Endodermal cell (in vitro differentiated cells): ENCODE measurements around the gene TIE1. TPM values are rescaled to one million over a fixed set of nuclear protein-coding genes. Genes with fewer than 3 reads are reported as not detected.

Experiments
- DNase-seq: peaks from one replicate; pipeline ENCODE4 v3.0.0-alpha.2; 2017
- H3K27ac ChIP-seq: 2 replicates; pipeline ENCODE4 v1.5.1; 2013; ENCODE audit warnings: mild to moderate bottlenecking, low read depth, low read length, moderate library complexity
- H3K27me3 ChIP-seq: 2 replicates; pipeline ENCODE4 v1.6.1; 2013; ENCODE audit warnings: mild to moderate bottlenecking, low read length, moderate library complexity; ENCODE audit not compliant: insufficient read depth, control insufficient read depth, poor library complexity, severe bottlenecking
- H3K36me3 ChIP-seq: 2 replicates; pipeline ENCODE4 v1.7.0; 2013; ENCODE audit warnings: mild to moderate bottlenecking, low read length, moderate library complexity; ENCODE audit not compliant: control insufficient read depth, insufficient read depth
- H3K4me1 ChIP-seq: one replicate; pipeline ENCODE4 v1.7.0; 2013; ENCODE audit warnings: low read length; ENCODE audit not compliant: control insufficient read depth, insufficient read depth
- H3K4me3 ChIP-seq: 2 replicates; pipeline ENCODE4 v1.5.1; 2013; ENCODE audit warnings: mild to moderate bottlenecking, low read length, moderate library complexity
- H3K9ac ChIP-seq: 2 replicates; pipeline ENCODE4 v1.6.1; 2013; ENCODE audit warnings: mild to moderate bottlenecking, low read length, moderate library complexity; ENCODE audit not compliant: poor library complexity, severe bottlenecking; ENCODE audit errors: extremely low read depth
- H3K9me3 ChIP-seq: 2 replicates; pipeline ENCODE4 v1.6.1; 2013; ENCODE audit warnings: mild to moderate bottlenecking, low read length, moderate library complexity; ENCODE audit not compliant: control insufficient read depth
- H3K27ac Mint-ChIP-seq: 2 replicates; pipeline ENCODE4 v1.8.0; 2020; ENCODE audit warnings: mixed read lengths
- H3K27me3 Mint-ChIP-seq: 2 replicates; pipeline ENCODE4 v1.8.0; 2021; ENCODE audit warnings: mild to moderate bottlenecking, mixed read lengths; ENCODE audit not compliant: insufficient read depth
- H3K36me3 Mint-ChIP-seq: 2 replicates; pipeline ENCODE4 v1.8.0; 2020; ENCODE audit warnings: low read depth, mixed read lengths
- H3K4me1 Mint-ChIP-seq: 2 replicates; pipeline ENCODE4 v1.8.0; 2020; ENCODE audit warnings: mixed read lengths
- H3K4me3 Mint-ChIP-seq: 2 replicates; pipeline ENCODE4 v1.8.0; 2020; ENCODE audit warnings: mild to moderate bottlenecking, moderate library complexity, mixed read lengths
- H3K9me3 Mint-ChIP-seq: 2 replicates; pipeline ENCODE4 v1.8.0; 2020; ENCODE audit warnings: mild to moderate bottlenecking, mixed read lengths
- CTCF ChIP-seq: fragments of 200-600 bp; sonication (generic); conservative IDR thresholded peaks from 2 replicates; pipeline ENCODE4 v1.5.0; 2021; ENCODE audit warnings: antibody characterized with exemption, mild to moderate bottlenecking
- WGBS, 2 experiments: methylation state at CpG; one replicate each; pipeline versions ENCODE4 v1.1.5 to v1.1.7; 2013; ENCODE audit warnings: missing lambda C conversion rate in 2 of 2, mixed read lengths in 1 of 2; ENCODE audit not compliant: insufficient coverage in 1 of 2, insufficient read length in 1 of 2; 5-methylcytosine and 5-hydroxymethylcytosine counted together
- total RNA-seq, 2 donors: library from RNA; stranded (reverse); fragmentation: NEBNext Ultra II Directional in 1 of 2; extraction: Animal tissue kit (Norgen Biotek cat#: 25700) in 1 of 2; gene quantifications; 2 replicates in 1 of 2; 3 replicates in 1 of 2; pipeline ENCODE4 v1.2.1, GENCODE V29; 2021

Gene TIE1
- total RNA-seq, 2 donors from 2014 or later = 0.40 to 0.99 TPM

GRCh38 chr1:43286115-43286514, 14.7 kb upstream of the TIE1 start:
- Mint-ChIP-seq H3K4me3 (peak overlapping the region; percentile 68), H3K27me3 (no peaks in the 10 kb centered on the region), H3K4me1 (peaks cover 31% of the 10 kb centered on the region), H3K36me3 (peaks cover 6% of the 10 kb centered on the region), H3K27ac (peak overlapping the region; percentile 93), H3K9me3 (no peaks in the 10 kb centered on the region)
- no peak for TF ChIP-seq CTCF
- no peak overlapping the region for H3K27ac ChIP-seq
- 91 to 92% methylated on average over 9 to 11 of the region's 11 CpGs for WGBS, 2 experiments
- H3K36me3 ChIP-seq = no peaks in the 10 kb centered on the region
- peaks cover 7% of the 10 kb centered on the region for H3K4me1 ChIP-seq
- no peaks in the 10 kb centered on the region for H3K27me3 ChIP-seq
- no peak overlapping the region for H3K4me3 ChIP-seq
- no peak for DNase-seq
- no peaks in the 10 kb centered on the region for H3K9me3 ChIP-seq
- no peak overlapping the region for H3K9ac ChIP-seq

GRCh38 chr1:43286533-43286932, 14.2 kb upstream of the TIE1 start:
- Histone ChIP-seq H3K27ac (no peak overlapping the region), H3K36me3 (no peaks in the 10 kb centered on the region), H3K9me3 (no peaks in the 10 kb centered on the region), H3K9ac (no peak overlapping the region), H3K4me3 (no peak overlapping the region), H3K27me3 (no peaks in the 10 kb centered on the region), H3K4me1 (peaks cover 7% of the 10 kb centered on the region)
- H3K27ac Mint-ChIP-seq = peak overlapping the region; percentile 93
- H3K4me1 Mint-ChIP-seq = peaks cover 31% of the 10 kb centered on the region
- H3K9me3 Mint-ChIP-seq = no peaks in the 10 kb centered on the region
- TF ChIP-seq CTCF = no peak
- H3K27me3 Mint-ChIP-seq = no peaks in the 10 kb centered on the region
- 92 to 95% methylated on average over 3 to 5 of the region's 5 CpGs for WGBS, 2 experiments
- DNase-seq = no peak
- H3K36me3 Mint-ChIP-seq = peaks cover 4% of the 10 kb centered on the region
- peak overlapping the region; percentile 68 for H3K4me3 Mint-ChIP-seq

GRCh38 chr1:43288058-43288784, 12.6 kb upstream of the TIE1 start:
- Histone ChIP-seq H3K36me3 (no peaks in the 10 kb centered on the region), H3K27ac (peak overlapping the region; percentile 56), H3K4me3 (no peak overlapping the region), H3K27me3 (no peaks in the 10 kb centered on the region), H3K4me1 (peaks cover 7% of the 10 kb centered on the region), H3K9ac (no peak overlapping the region), H3K9me3 (no peaks in the 10 kb centered on the region)
- no peak for DNase-seq
- TF ChIP-seq CTCF = no peak
- Mint-ChIP-seq H3K36me3 (no peaks in the 10 kb centered on the region), H3K27me3 (no peaks in the 10 kb centered on the region), H3K4me1 (peaks cover 28% of the 10 kb centered on the region), H3K9me3 (no peaks in the 10 kb centered on the region), H3K27ac (no peak overlapping the region), H3K4me3 (no peak overlapping the region)
- WGBS, 2 experiments = 93 to 95% methylated on average over 6 to 9 of the region's 9 CpGs
